ENCODE data around the gene GAK.
"Not testable (repeated sequence)": the region's sequence is repeated elsewhere in the genome, so short reads cannot be mapped to it uniquely, and the experiment has no call there.

GAK gene

GRCh38 chr4:931960-932712, at the start of gene GAK, which contains the start of gene TMEM175:
Gene GAK, minus strand, starts transcription at chr4:932316. Its CDS starts 129 bp downstream, at chr4:932187.
Gene TMEM175, plus strand, starts transcription at chr4:932460. Its CDS starts 15,280 bp downstream, at chr4:947740.
- DNase-seq = peak; percentile 61 to 98 (median 90)

GRCh38 chr4:978957-979701, 47.0 kb upstream of the GAK start:
- no peak for DNase-seq

DNA sequence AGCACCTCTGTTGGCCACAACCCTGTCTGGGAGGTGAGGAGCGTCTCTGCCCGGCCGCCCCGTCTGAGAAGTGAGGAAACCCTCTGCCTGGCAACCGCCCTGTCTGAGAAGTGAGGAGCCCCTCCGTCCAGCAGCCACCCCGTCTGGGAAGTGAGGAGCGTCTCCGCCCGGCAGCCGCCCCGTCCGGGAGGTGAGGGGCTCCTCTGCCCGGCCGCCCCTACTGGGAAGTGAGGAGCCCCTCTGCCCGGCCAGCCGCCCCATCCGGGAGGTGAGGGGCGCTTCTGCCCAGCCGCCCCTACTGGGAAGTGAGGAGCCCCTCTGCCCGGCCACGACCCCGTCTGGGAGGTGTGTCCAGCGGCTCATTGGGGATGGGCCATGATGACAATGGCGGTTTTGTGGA, 43.9 kb upstream of the GAK start:
- not testable (repeated sequence) for DNase-seq

DNA sequence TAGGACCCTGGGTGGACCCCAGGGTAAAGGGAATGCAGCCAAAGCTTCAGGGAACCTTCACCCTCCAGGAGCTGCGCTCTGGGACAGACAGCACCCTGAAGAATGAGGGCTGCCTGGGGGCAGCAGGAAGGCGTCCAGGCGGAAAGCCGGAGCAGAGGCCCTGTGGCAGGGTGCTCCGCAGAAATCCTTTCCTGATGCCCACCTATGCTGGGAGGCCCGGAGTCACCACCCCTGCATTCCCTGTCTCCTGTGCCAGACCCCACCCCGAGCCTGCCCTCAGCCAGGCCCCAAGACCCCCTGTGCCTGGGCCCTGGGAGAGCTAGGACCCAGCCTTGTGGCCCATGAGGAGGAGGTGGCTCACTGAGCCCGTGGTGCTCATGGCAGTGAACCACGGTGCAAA, 42.6 kb upstream of the GAK start:
- DNase-seq = no peak

GRCh38 chr4:973431-974397, 41.6 kb upstream of the GAK start, which contains the start of gene DGKQ:
Gene DGKQ, minus strand, starts transcription at chr4:973569. Its CDS starts 87 bp downstream, at chr4:973482.
- DNase-seq = peak; percentile 18 to 94 (median 79)

DNA sequence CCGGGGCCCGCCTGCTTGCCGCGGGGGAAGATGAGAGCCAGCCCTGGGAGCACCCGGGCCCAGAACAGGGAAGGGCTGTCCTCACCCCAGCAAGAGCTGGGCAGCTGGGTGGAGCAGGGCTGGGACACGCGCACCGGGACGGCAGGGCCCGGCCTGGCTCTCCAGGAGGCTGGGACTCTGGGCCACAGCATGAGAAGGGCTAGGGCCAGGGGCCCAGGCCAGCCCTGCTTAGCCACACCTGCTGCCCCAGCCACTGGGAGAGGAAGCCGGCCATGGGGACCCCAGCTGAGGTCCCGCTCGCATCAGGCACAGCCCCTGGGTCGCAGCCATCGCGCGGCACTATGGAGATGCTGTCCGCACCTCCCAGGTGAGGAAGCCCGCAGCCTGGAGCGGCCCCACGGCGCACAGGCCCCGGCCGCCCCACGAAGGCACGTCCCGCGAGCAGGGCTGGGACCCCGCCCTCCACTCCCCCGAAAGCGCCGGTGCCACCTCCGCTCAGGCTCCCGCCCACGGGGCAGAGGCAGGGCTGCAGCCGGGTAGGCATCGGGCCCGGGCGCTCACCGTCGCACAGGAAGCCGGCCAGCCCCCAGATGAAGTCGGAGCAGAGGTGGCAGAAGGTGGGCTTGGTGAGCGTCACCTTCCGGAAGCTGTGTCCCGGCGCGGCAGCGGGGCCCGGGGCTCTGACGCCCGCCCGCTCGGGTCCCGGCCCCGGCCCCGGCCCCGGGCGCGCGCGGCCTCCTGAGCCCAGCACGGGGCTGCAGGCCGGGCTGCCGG, 40.7 kb upstream of the GAK start:
- peak in 3 of 51 donors; percentile 14 to 19 (median 16) for DNase-seq

- DNase-seq = no peak
These were observed 39.8 kb upstream of the GAK start for GRCh38 chr4:971666-972500.

GRCh38 chr4:970854-971520, 38.9 kb upstream of the GAK start:
- no peak for DNase-seq

GRCh38 chr4:970046-970745, 38.1 kb upstream of the GAK start:
- DNase-seq = no peak

- DNase-seq = no peak
These were observed 36.7 kb upstream of the GAK start for GRCh38 chr4:968621-969394.

GRCh38 chr4:968221-968620, 36.1 kb upstream of the GAK start:
- no peak for DNase-seq

GRCh38 chr4:967113-968104, 35.3 kb upstream of the GAK start:
- DNase-seq = no peak

DNA sequence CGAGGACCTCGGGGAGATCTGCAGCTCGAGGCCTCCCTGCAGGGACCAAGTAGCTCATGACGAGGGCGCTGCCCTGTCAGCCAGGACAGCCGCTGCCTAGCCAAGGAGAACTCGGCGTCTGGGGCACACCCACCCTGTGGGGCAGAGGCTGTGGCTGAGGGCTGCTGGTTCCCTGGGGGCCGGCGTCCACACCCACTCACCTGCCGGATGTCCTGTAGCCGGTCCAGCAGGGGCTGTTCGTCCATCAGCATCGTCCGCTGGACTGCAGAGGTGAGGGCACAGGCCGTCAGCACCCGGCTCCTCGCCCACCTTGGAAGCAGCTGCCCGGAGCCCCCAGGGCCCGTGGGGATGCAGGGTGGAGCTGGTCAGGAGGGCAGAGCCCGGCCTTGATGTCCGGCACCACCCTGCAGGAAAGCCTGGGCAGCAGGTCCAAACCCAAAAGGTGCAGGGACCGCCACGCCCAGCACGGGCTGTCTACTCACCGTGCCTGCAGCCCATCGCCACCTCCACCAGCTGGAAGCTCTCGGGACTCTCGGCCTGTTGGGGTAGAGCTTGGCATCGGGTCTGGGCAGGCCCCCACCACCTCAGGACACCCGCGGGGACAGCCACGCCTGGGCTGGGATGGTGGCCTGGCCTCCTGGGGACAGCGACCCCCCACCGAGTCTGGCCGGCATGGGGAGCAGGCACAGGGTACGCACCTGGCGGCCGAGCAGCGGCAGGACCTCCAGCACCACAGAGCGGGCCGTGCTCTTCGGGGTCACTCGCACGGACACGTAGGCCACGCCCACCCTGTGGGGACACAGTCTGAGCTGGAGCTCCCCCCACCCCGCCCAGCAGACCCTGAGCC, 34.4 kb upstream of the GAK start:
- DNase-seq = no peak

GRCh38 chr4:965766-966134, 33.6 kb upstream of the GAK start:
- DNase-seq = no peak

DNA sequence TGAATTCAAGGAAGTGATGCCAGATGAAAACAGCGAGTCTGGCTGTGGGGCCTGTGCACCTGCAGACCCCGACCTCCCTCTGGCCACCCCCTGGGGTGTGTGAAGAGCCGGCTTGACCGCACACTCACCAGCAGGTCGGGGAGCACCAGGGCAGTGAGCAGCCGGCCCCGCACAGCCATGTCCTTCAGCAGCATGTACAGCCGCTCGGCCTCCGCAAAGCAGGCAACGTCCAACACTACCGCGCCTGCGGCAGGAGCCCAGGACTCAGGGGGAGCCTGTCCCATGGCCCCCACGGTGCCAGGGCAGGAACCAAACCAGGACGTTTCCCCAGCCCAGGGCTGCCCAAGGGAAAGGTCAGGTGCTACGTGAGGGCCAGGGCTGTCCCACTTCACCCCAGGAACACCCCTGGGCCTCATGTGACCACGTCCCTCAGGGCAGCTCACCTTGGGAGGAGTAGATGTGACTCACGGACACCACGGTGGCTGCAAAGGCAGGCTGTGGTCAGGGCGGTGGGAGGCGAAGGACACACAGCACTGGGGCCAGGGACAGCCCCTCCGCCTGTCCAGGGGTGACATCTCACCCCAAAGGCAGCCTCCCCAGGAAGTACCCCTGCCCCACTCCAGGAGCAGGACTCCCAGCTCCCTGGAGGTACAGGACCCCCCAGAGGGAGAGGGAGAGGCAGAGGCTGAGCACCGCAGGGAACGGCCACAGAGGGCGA, 33.1 kb upstream of the GAK start:
- DNase-seq = no peak

All from hypothalamus (tissue), 51 donors.